Right cardiac atrium (tissue), 5 donors: ENCODE measurements around the gene PLAAT2. TPM values are rescaled to one million over a fixed set of nuclear protein-coding genes. Genes with fewer than 3 reads are reported as not detected.
"Not testable (repeated sequence)": the region's sequence is repeated elsewhere in the genome, so short reads cannot be mapped to it uniquely, and the experiment has no call there.

Experiments used
- ATAC-seq, 2 donors: fragments of 200-7000 bp; cut with Tn5 transposase; one replicate each; pipeline versions ENCODE4 v1.8.0 to v1.9.1; 2020; ENCODE audit warnings: moderate library complexity in 2 of 2, mild to moderate bottlenecking in 1 of 2
- DNase-seq, 3 donors: peaks; one replicate each; pipeline ENCODE4 v3.0.0-alpha.2; 2020
- H3K27ac ChIP-seq: one replicate; pipeline ENCODE4 v1.5.1; 2013; ENCODE audit warnings: mild to moderate bottlenecking, low read length, control low read depth, moderate library complexity
- H3K27me3 ChIP-seq: one replicate; pipeline ENCODE4 v1.6.1; 2013; ENCODE audit not compliant: control insufficient read depth, insufficient read depth
- H3K4me1 ChIP-seq: one replicate; pipeline ENCODE4 v1.6.1; 2013; ENCODE audit warnings: low read length; ENCODE audit not compliant: control insufficient read depth, insufficient read depth
- H3K4me3 ChIP-seq: one replicate; pipeline ENCODE4 v1.5.1; 2013; ENCODE audit warnings: low read length, control low read depth
- H3K9me3 ChIP-seq: one replicate; pipeline ENCODE4 v1.6.1; 2013; ENCODE audit warnings: low read length; ENCODE audit not compliant: control insufficient read depth
- WGBS: extraction: QIAGEN DNeasy Blood & Tissue Kit; methylation state at CpG from one replicate; pipeline ENCODE4 v1.1.7; 2013; 5-methylcytosine and 5-hydroxymethylcytosine counted together
- intact Hi-C, 4 donors: fragments of 100-400 bp; cut with DNase I; formaldehyde crosslinking; loops; one replicate each; pipeline versions ENCODE4 v1.11.0 to v1.14.0; 2022 to 2023
- polyA plus RNA-seq: library from polyadenylated mRNA; stranded (reverse); fragments of 200-250 nt; gene quantifications from one replicate; pipeline ENCODE4 v1.2.3, GENCODE V29; 2013
- total RNA-seq, 4 donors: library from RNA; stranded (reverse); fragmentation: NEBNext Ultra II Directional; extraction: Animal tissue kit (Norgen Biotek cat#: 25700); gene quantifications; one replicate each; pipeline ENCODE4 v1.2.1, GENCODE V29; 2021
- donor health status: healthy with polysubstance abuse.
- donor health status: DM: no; HTN: yes; CAD: no.
- donor health status: DM: no; HTN: no; CAD: no.
- donor health status: DM: no; HTN: yes; CAD: no; lungs with severe emphysema.
- donor health status: DM: yes; HTN: yes; CAD: no.

Gene PLAAT2
- total and polyA plus RNA-seq, 5 donors, result 0.31 to 0.66 TPM; not detected in 3

DNA sequence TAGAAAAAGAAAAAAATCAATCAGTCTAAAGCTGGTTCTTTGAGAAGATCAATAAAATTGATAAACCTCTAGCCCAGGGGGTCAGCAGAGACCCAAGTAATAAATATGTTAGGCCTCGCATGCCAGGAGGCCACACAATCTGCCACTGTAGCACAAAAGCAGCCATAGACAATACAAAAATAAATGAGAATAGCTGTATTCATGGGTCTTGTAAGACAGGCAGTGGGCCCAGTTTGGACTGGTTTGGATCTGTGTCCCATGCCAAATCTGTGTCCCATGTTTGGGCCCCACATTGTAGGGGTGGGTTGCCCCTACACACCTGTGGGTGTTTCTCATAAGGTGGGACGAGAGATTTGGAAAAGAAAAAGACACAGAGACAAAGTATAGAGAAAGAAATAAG, 33.2 kb downstream of the PLAAT2 start:
- intact Hi-C loops, result no loop called here
- H3K4me3 ChIP-seq, result no peak overlapping the region
- H3K4me1 ChIP-seq, result no peaks in the 10 kb centered on the region
- DNase-seq, result no peak
- WGBS, result 85% methylated on average over 2 of the region's 2 CpGs
- H3K27ac ChIP-seq, result no peak overlapping the region
- H3K9me3 ChIP-seq, result no peaks in the 10 kb centered on the region
- no peak for ATAC-seq
- no peaks in the 10 kb centered on the region for H3K27me3 ChIP-seq

GRCh38 chr11:63529373-63529772, 33.8 kb downstream of the PLAAT2 start:
- H3K27ac ChIP-seq, H3K27me3 ChIP-seq, H3K4me1 ChIP-seq, ATAC-seq, H3K4me3 ChIP-seq, H3K9me3 ChIP-seq, DNase-seq, intact Hi-C loops: not testable (repeated sequence)
- 73% methylated on average over 6 of the region's 6 CpGs for whole genome bisulfite sequencing

- intact Hi-C loops, H3K27ac ChIP-seq, H3K9me3 ChIP-seq, ATAC-seq, H3K4me1 ChIP-seq, DNase-seq, H3K4me3 ChIP-seq, H3K27me3 ChIP-seq: not testable (repeated sequence)
- 73% methylated on average over 1 of the region's 3 CpGs for WGBS
Observed at GRCh38 chr11:63528729-63529278, 34.4 kb downstream of the PLAAT2 start.

GRCh38 chr11:63528156-63528555, 35.0 kb downstream of the PLAAT2 start:
- H3K9me3 ChIP-seq, H3K27me3 ChIP-seq, H3K4me1 ChIP-seq, intact Hi-C loops, DNase-seq, H3K27ac ChIP-seq, ATAC-seq, H3K4me3 ChIP-seq: not testable (repeated sequence)
- WGBS, result 13% methylated on average over 8 of the region's 11 CpGs

GRCh38 chr11:63527667-63528066, 35.5 kb downstream of the PLAAT2 start:
- intact Hi-C loops, result no loop called here

GRCh38 chr11:63523151-63523550, 40.0 kb downstream of the PLAAT2 start:
- WGBS, result 76% methylated on average over 7 of the region's 7 CpGs
- H3K27me3 ChIP-seq, result no peaks in the 10 kb centered on the region
- H3K4me3 ChIP-seq, result no peak overlapping the region
- intact Hi-C loops, result no loop called here
- no peaks in the 10 kb centered on the region for H3K4me1 ChIP-seq
- H3K27ac ChIP-seq, result no peak overlapping the region
- DNase-seq, result no peak
- no peaks in the 10 kb centered on the region for H3K9me3 ChIP-seq
- no peak for ATAC-seq

More at GRCh38 chr11:63527667-63528066, 35.5 kb downstream of the PLAAT2 start:
- 75% methylated on average over 2 of the region's 2 CpGs for WGBS
- Histone ChIP-seq H3K4me3 (no peak overlapping the region), H3K9me3 (no peaks in the 10 kb centered on the region), H3K27ac (no peak overlapping the region), H3K4me1 (no peaks in the 10 kb centered on the region), H3K27me3 (no peaks in the 10 kb centered on the region)
- ATAC-seq (no peak), DNase-seq (no peak)

DNA sequence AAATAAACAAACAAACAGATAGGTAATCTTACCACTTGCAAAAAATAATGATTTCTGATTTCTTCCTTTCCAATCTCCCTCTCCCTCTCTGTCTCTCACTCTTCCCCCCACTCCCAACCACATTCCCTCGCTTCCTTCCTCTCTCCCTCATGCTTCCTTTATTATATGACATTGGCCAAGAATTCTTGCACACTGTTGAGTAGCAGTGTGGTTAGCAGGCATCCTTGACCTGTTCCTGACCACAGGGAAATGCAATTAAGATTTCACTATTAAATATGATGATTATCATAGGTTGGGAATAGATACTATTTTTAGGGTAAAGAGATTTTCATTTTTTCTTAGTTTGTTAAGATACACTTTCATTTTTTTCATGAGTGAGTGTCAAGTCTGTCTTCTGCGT, 41.3 kb downstream of the PLAAT2 start:
- DNase-seq, result no peak
- Histone ChIP-seq H3K27me3 (no peaks in the 10 kb centered on the region), H3K9me3 (no peaks in the 10 kb centered on the region), H3K4me1 (no peaks in the 10 kb centered on the region), H3K4me3 (no peak overlapping the region), H3K27ac (no peak overlapping the region)
- 72% methylated on average over 2 of the region's 2 CpGs for WGBS
- intact Hi-C loops, result no loop called here
- no peak for ATAC-seq

DNA sequence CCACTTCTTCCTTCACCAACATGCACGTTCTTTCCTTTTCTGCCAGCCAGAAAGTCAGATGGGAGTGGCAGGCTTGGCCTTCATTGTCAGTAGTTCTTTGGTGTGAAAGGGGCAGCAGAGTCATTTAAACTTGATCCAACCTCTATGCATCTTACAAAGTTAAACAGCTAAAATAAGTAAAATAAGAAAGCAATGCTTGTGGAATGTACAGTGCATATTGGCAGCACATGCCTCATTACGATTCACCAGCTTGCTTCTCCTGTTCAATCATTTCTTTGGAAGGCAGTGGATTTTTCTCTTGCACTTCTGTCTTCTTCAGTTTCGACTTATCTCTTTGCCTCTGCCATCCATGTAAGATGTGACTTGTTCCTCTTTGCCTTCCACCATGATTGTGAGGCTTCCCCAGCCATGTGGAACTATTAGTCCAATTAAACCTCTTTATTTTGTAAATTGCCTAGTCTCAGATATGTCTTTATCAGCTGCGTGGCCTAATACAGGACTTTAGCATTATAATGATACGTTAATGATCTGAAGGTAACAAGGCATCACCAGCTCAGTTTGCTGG, 42.5 kb downstream of the PLAAT2 start:
- no peak overlapping the region for H3K27ac ChIP-seq
- WGBS, result 82% methylated on average over 5 of the region's 5 CpGs
- no peak overlapping the region for H3K4me3 ChIP-seq
- H3K4me1 ChIP-seq, result no peaks in the 10 kb centered on the region
- DNase-seq (no peak), ATAC-seq (no peak)
- intact Hi-C loops, result no loop called here
- no peaks in the 10 kb centered on the region for H3K27me3 ChIP-seq
- no peaks in the 10 kb centered on the region for H3K9me3 ChIP-seq

DNA sequence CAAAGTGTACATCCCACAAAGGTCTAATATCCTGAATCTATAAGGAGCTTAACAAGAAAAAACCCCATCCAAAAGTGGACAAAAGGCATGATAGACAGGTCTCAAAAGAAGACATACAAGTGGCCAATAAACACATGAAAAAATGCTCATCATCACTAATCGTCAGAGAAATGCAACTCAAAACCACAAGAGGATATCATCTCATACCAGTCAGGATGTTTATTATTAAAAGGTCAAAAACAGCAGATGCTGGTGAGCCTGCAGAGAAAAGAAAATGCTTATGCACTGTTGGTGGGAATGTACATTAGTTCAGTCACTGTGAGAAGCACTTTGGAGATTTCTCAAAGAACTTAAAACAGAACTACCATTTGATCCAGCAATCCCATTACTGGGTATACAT, 44.6 kb downstream of the PLAAT2 start:
- ATAC-seq, result no peak
- Histone ChIP-seq H3K4me3 (no peak overlapping the region), H3K27ac (no peak overlapping the region), H3K27me3 (no peaks in the 10 kb centered on the region), H3K4me1 (no peaks in the 10 kb centered on the region), H3K9me3 (no peaks in the 10 kb centered on the region)
- intact Hi-C loops, result no loop called here
- DNase-seq, result no peak
- 30% methylated on average over 1 of the region's 1 CpG for WGBS

DNA sequence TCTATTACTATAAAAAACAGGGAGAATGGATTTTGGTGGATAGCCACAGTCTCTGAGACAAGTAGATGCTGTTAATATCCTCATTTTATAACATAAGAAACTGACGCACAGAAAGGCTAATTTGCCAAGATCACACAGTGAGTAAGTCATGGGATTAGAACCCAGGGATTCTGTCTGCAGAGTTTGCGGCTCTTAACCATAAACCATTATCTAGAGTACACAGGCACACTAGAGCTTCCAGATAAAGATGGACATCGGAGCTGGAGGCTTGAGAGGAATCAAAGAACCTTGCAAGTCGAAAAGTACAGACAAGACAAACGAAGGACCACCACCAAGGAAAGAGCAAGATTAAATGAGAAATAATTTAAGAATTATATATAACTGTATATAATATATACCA, 46.0 kb downstream of the PLAAT2 start:
- no peak overlapping the region for H3K4me3 ChIP-seq
- no peaks in the 10 kb centered on the region for H3K4me1 ChIP-seq
- no peaks in the 10 kb centered on the region for H3K27me3 ChIP-seq
- ATAC-seq (no peak), DNase-seq (no peak)
- intact Hi-C loops, result no loop called here
- no peak overlapping the region for H3K27ac ChIP-seq
- no peaks in the 10 kb centered on the region for H3K9me3 ChIP-seq
- WGBS, result 93% methylated on average over 5 of the region's 5 CpGs

DNA sequence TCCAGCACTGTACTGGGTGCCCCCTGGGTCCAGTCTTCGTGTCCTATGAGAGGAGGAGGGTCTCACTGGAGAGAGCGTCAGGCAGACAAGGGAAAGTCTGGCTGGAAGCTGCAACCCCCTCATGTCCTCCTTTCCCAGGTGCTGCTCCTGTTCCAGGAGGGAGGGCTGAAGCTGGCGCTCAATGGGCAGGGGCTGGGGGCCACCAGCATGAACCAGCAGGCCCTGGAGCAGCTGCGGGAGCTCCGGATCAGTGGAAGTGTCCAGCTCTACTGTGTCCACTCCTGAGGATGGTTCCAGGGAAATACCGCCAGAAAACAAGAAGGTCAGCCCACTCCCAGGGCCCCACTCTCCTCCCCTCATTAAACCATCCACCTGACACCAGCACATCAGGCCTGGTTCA, 47.1 kb downstream of the PLAAT2 start:
- DNase-seq (peak in 1 of 3 donors; percentile 33), ATAC-seq (no peak)
- 96% methylated on average over 6 of the region's 6 CpGs for WGBS
- intact Hi-C loops, result no loop called here
- Histone ChIP-seq H3K4me3 (no peak overlapping the region), H3K27me3 (no peaks in the 10 kb centered on the region), H3K27ac (no peak overlapping the region), H3K4me1 (no peaks in the 10 kb centered on the region), H3K9me3 (no peaks in the 10 kb centered on the region)

- no peaks in the 10 kb centered on the region for H3K4me1 ChIP-seq
- 89% methylated on average over 7 of the region's 7 CpGs for WGBS
- ATAC-seq (no peak), DNase-seq (peak in 1 of 3 donors; percentile 35)
- no peak overlapping the region for H3K4me3 ChIP-seq
- H3K27ac ChIP-seq, result no peak overlapping the region
- no peaks in the 10 kb centered on the region for H3K9me3 ChIP-seq
- intact Hi-C loops, result no loop called here
- no peaks in the 10 kb centered on the region for H3K27me3 ChIP-seq
Observed at GRCh38 chr11:63512816-63513215, 50.4 kb downstream of the PLAAT2 start.
